GM23338 (cell line): ENCODE data around the gene SH3D21. TPM values are rescaled to one million over a fixed set of nuclear protein-coding genes. Genes with fewer than 3 reads are reported as not detected.
A peak's percentile ranks its signal among the peaks of the same experiment; 100 is the strongest.

Experiments
- ATAC-seq: fragments of 200-7000 bp; cut with Tn5 transposase; 3 replicates; pipeline ENCODE4 v1.9.1; 2020
- DNase-seq: peaks from one replicate; pipeline ENCODE4 v3.0.0-alpha.2; 2015; ENCODE audit warnings: low spot score
- H2AFZ ChIP-seq: fragments of 200-600 bp; sonication (generic); 2 replicates; pipeline ENCODE4 v1.8.0; 2016; ENCODE audit warnings: antibody characterized with exemption, mild to moderate bottlenecking, moderate library complexity
- H3F3A ChIP-seq: fragments of 200-600 bp; sonication (generic); replicated peaks from 2 replicates; pipeline ENCODE4 v1.8.0; 2017; ENCODE audit warnings: antibody characterized with exemption, mixed run types, low read depth
- H3K27ac ChIP-seq: fragments of 200-600 bp; sonication (generic); 2 replicates; pipeline ENCODE4 v1.6.1; 2016; ENCODE audit warnings: low read depth
- H3K27me3 ChIP-seq: fragments of 200-600 bp; sonication (generic); 2 replicates; pipeline ENCODE4 v1.8.0; 2016; ENCODE audit warnings: mild to moderate bottlenecking, mixed run types, moderate library complexity; ENCODE audit not compliant: insufficient read depth
- H3K36me3 ChIP-seq: fragments of 200-600 bp; sonication (generic); 2 replicates; pipeline ENCODE4 v1.8.0; 2016; ENCODE audit warnings: mild to moderate bottlenecking; ENCODE audit not compliant: insufficient read depth
- H3K4me1 ChIP-seq: fragments of 200-600 bp; sonication (generic); 2 replicates; pipeline ENCODE4 v1.8.0; 2016; ENCODE audit warnings: mild to moderate bottlenecking, moderate library complexity; ENCODE audit not compliant: insufficient read depth
- H3K4me2 ChIP-seq: fragments of 200-600 bp; sonication (generic); 2 replicates; pipeline ENCODE4 v1.7.1; 2017; ENCODE audit warnings: mixed run types
- H3K4me3 ChIP-seq: fragments of 200-600 bp; sonication (generic); 2 replicates; pipeline ENCODE4 v1.6.1; 2016; ENCODE audit warnings: mixed run types
- H3K79me2 ChIP-seq: fragments of 200-600 bp; sonication (generic); replicated peaks from 2 replicates; pipeline ENCODE4 v1.8.0; 2017; ENCODE audit warnings: mild to moderate bottlenecking; ENCODE audit not compliant: insufficient read depth
- H3K9me2 ChIP-seq: fragments of 200-600 bp; sonication (generic); 2 replicates; pipeline ENCODE4 v1.8.0; 2017; ENCODE audit not compliant: insufficient read depth
- H4K20me1 ChIP-seq: fragments of 200-600 bp; sonication (generic); replicated peaks from 2 replicates; pipeline ENCODE4 v1.8.0; 2017; ENCODE audit warnings: mild to moderate bottlenecking; ENCODE audit not compliant: insufficient read depth
- H3K27ac Mint-ChIP-seq: 2 replicates; pipeline ENCODE4 v1.8.0; 2020; ENCODE audit warnings: inconsistent platforms, mild to moderate bottlenecking, moderate library complexity, mixed read lengths
- H3K27me3 Mint-ChIP-seq: 3 replicates; pipeline ENCODE4 v1.8.0; 2022; ENCODE audit warnings: low read depth, mild to moderate bottlenecking, moderate library complexity, mixed read lengths, inconsistent platforms; ENCODE audit not compliant: insufficient read depth, poor library complexity
- H3K36me3 Mint-ChIP-seq: 3 replicates; pipeline ENCODE4 v1.8.0; 2021; ENCODE audit warnings: low read depth, mild to moderate bottlenecking, inconsistent platforms, moderate library complexity, mixed read lengths
- H3K4me1 Mint-ChIP-seq: 3 replicates; pipeline ENCODE4 v1.8.0; 2020; ENCODE audit warnings: mild to moderate bottlenecking, inconsistent platforms, mixed read lengths
- H3K4me3 Mint-ChIP-seq: 3 replicates; pipeline ENCODE4 v1.8.0; 2021; ENCODE audit warnings: moderate library complexity, mild to moderate bottlenecking, inconsistent platforms, mixed read lengths
- H3K9me3 Mint-ChIP-seq: 3 replicates; pipeline ENCODE4 v1.8.0; 2020; ENCODE audit warnings: moderate library complexity, mild to moderate bottlenecking, inconsistent platforms, mixed read lengths
- CREB1 ChIP-seq: fragments of 250-450 bp; sonication (Bioruptor Pico); IDR thresholded peaks from 2 replicates; pipeline ENCODE4 v1.5.0; 2020; ENCODE audit warnings: low read depth, mild to moderate bottlenecking, moderate library complexity
- ETS1 ChIP-seq: IDR thresholded peaks from 2 replicates; pipeline ENCODE4 v1.6.1; 2016; ENCODE audit warnings: antibody characterized with exemption
- EZH2 ChIP-seq: fragments of 200-600 bp; sonication (generic); IDR thresholded peaks from one replicate; pipeline ENCODE4 v1.8.0; 2017; ENCODE audit warnings: antibody characterized with exemption, mild to moderate bottlenecking, low read depth; ENCODE audit not compliant: unreplicated experiment
- EZH2phosphoT487 ChIP-seq: fragments of 200-600 bp; sonication (generic); IDR thresholded peaks from one replicate; pipeline ENCODE4 v1.8.1; 2018; ENCODE audit warnings: antibody characterized with exemption; ENCODE audit not compliant: unreplicated experiment
- JUNB ChIP-seq: IDR thresholded peaks from one replicate; pipeline ENCODE4 v1.6.1; 2016; ENCODE audit warnings: antibody characterized with exemption; ENCODE audit not compliant: unreplicated experiment
- NANOG ChIP-seq: IDR thresholded peaks from 2 replicates; pipeline ENCODE4 v1.6.1; 2016; ENCODE audit warnings: antibody characterized with exemption, borderline replicate concordance
- POLR2AphosphoS5 ChIP-seq: IDR thresholded peaks from 2 replicates; pipeline ENCODE4 v1.6.1; 2016; ENCODE audit warnings: antibody characterized with exemption, low read depth
- REST ChIP-seq: IDR thresholded peaks from one replicate; pipeline ENCODE4 v1.6.1; 2018; ENCODE audit warnings: antibody characterized with exemption; ENCODE audit not compliant: unreplicated experiment
- ZNF114 ChIP-seq: fragments of 250-450 bp; sonication (Bioruptor Pico); IDR thresholded peaks from 2 replicates; pipeline ENCODE4 v1.5.0; 2020; ENCODE audit warnings: mild to moderate bottlenecking, moderate library complexity
- ZNF331 ChIP-seq: fragments of 250-450 bp; sonication (Bioruptor Pico); IDR thresholded peaks from 2 replicates; pipeline ENCODE4 v1.5.0; 2020; ENCODE audit warnings: low read depth, mild to moderate bottlenecking, moderate library complexity
- polyA plus RNA-seq: library from polyadenylated mRNA; unstranded; fragments of >200 nt; fragmentation: Nextera tagmentation; extraction: Ambion mirVana; gene quantifications from 2 replicates; pipeline ENCODE4 v1.2.1, GENCODE V29; 2016
- total RNA-seq: library from RNA; depleted of rRNA; stranded (reverse); fragments of >200 nt; shearing (Covaris generic); gene quantifications from 2 replicates; pipeline ENCODE4 v1.2.3, GENCODE V29; 2014

SH3D21 gene
- total and polyA plus RNA-seq, 2 experiments from 2014 or later: 3.7 to 6.3 TPM

DNA sequence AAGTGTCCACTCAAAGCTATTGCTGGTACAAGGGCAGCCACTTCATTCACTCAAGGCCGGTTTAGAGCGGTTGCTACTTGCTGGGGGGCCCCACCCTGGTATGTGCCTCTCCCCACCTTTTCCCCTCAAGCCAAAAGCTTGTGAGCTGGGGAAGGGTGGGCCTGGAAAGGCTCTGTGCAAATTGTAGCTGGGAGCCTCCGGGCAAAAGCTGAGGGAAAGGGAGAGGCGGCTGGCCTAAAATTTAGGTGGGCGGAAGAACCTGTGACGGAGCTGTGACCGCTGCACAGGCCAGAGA, 306 bp upstream of the SH3D21 start (continued):
- no peak for TF ChIP-seq REST
- TF ChIP-seq ZNF114 (CRISPR knock-in tag): no peak
- no peak for TF ChIP-seq EZH2
- no peak for TF ChIP-seq JUNB
- TF ChIP-seq ZNF331 (CRISPR knock-in tag): no peak
- TF ChIP-seq CREB1: no peak
- no peak for TF ChIP-seq EZH2phosphoT487
- no peak for TF ChIP-seq ETS1
- TF ChIP-seq NANOG: no peak

- peak overlapping the region; percentile 81 for H3K4me2 ChIP-seq
- Mint-ChIP-seq H3K9me3 (no peaks in the 10 kb centered on the region), H3K27me3 (peaks cover 14% of the 10 kb centered on the region), H3K4me1 (peaks cover 13% of the 10 kb centered on the region), H3K36me3 (peaks cover 50% of the 10 kb centered on the region), H3K4me3 (peak overlapping the region; percentile 93), H3K27ac (peak overlapping the region; percentile 86; the same call in 1 of the 2 replicates)
- peaks cover 9% of the 10 kb centered on the region; the same call in 1 of the 2 replicates for H3K36me3 ChIP-seq
- H3K4me3 ChIP-seq: peak overlapping the region; percentile 76
- ATAC-seq: peak; percentile 89
- no peaks in the 10 kb centered on the region for H3K27me3 ChIP-seq
- H3K4me1 ChIP-seq: peaks cover 12% of the 10 kb centered on the region
- peak overlapping the region; percentile 94 for H2AFZ ChIP-seq
- peak; percentile 52 for TF ChIP-seq CREB1
- TF ChIP-seq EZH2phosphoT487: no peak
- TF ChIP-seq POLR2AphosphoS5: peak; percentile 98
- no peaks in the 10 kb centered on the region for H3K9me2 ChIP-seq
- peaks cover 6% of the 10 kb centered on the region for H4K20me1 ChIP-seq
- H3K27ac ChIP-seq: no peak overlapping the region
- H3F3A ChIP-seq: peaks cover 12% of the 10 kb centered on the region
- H3K79me2 ChIP-seq: no peaks in the 10 kb centered on the region
- peak; percentile 98 for DNase-seq
Observed at GRCh38 chr1:36306902-36307456, 811 bp downstream of the SH3D21 start.
